SK-N-MC (cell line): Measurements from ENCODE around the gene TACC3.
A peak's percentile ranks its signal among the peaks of the same experiment; 100 is the strongest.

ENCODE experiments used
- DNase-seq: peaks from one replicate; pipeline ENCODE4 v3.0.0-alpha.2; 2011; ENCODE audit warnings: low read depth, low spot score
- H3K27ac ChIP-seq: fragments of 200-600 bp; sonication (generic); 2 replicates; pipeline ENCODE4 v1.5.1; 2016; ENCODE audit warnings: mixed run types
- H3K36me3 ChIP-seq: fragments of 200-600 bp; sonication (generic); 2 replicates; pipeline ENCODE4 v1.6.1; 2017; ENCODE audit warnings: antibody characterized with exemption, low read length, mixed read lengths; ENCODE audit not compliant: insufficient read depth
- H3K4me3 ChIP-seq: fragments of 200-600 bp; sonication (generic); 2 replicates; pipeline ENCODE4 v1.5.1; 2016
- H3K9ac ChIP-seq: fragments of 200-600 bp; sonication (generic); 2 replicates; pipeline ENCODE4 v1.8.0; 2017; ENCODE audit warnings: mixed run types, mixed read lengths; ENCODE audit not compliant: insufficient read length
- H3K9me3 ChIP-seq: fragments of 200-600 bp; sonication (generic); 2 replicates; pipeline ENCODE4 v1.6.1; 2017; ENCODE audit warnings: low read depth, mild to moderate bottlenecking, antibody characterized with exemption, low read length, moderate library complexity, mixed read lengths
- EZH2 ChIP-seq: fragments of 200-600 bp; sonication (generic); IDR thresholded peaks from one replicate; pipeline ENCODE4 v1.6.1; 2017; ENCODE audit warnings: antibody characterized with exemption
- FOXP2 ChIP-seq: optimal IDR thresholded peaks from 2 replicates; pipeline ENCODE3; 2011; ENCODE audit warnings: mild to moderate bottlenecking, moderate library complexity; ENCODE audit not compliant: insufficient read depth; ENCODE audit errors: extremely low read length, control extremely low read depth
- POLR2AphosphoS5 ChIP-seq: IDR thresholded peaks from 2 replicates; pipeline ENCODE4 v1.6.1; 2012; ENCODE audit warnings: mild to moderate bottlenecking, low read depth, low read length, borderline replicate concordance

The TACC3 gene

DNA sequence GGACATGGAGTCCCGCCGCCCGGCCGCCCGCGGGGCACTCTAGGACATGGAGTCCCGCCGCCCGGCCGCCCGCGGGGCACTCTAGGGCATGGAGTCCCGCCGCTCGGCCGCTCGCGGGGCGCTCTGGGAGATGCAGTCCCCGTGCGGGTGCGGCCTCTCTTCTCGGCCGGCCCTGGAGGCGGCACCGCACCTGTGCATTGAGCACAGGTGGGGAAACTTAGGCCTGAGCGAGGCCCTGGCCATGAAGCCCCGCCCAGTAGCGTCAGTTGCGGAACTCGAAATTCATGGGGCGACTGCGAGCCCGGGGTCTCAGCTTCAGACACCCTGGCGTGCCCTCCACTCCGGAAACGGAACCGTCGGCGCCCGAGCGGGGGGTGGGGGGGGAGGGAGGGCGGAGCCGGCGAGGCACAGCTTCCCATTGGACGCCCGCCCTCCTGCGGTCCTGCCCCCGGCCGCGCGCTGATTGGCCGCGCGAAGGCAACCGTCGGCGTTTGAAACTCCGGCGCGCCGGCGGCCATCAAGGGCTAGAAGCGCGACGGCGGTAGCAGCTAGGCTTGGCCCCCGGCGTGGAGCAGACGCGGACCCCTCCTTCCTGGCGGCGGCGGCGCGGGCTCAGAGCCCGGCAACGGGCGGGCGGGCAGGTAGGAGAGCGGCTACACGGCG, at the start of gene TACC3, which contains the start of gene TMEM129:
TSS of gene TACC3 (plus strand) at position 519 of the 663 bp plus-strand sequence. CDS start 1,901 bp downstream, outside the sequence.
TSS of gene TMEM129 (minus strand) at position 321 of the 663 bp plus-strand sequence. CDS start 486 bp downstream, outside the sequence.
- DNase-seq: peak; percentile 52

GRCh38 chr4:1673671-1674070, 47.6 kb upstream of the TACC3 start:
- Histone ChIP-seq H3K4me3 (no peak overlapping the region), H3K9ac (no peak overlapping the region)
- TF ChIP-seq POLR2AphosphoS5 (no peak), FOXP2 (no peak), EZH2 (no peak)

More for the DNA sequence above, at the start of gene TACC3, which contains the start of gene TMEM129:
- Histone ChIP-seq H3K27ac (peak within 1 kb of the TSS; percentile 70), H3K36me3 (peaks cover 32% of the 10 kb centered on the region), H3K9ac (peak within 1 kb of the TSS; percentile 89), H3K4me3 (peak within 1 kb of the TSS; percentile 92), H3K9me3 (no peaks in the 10 kb centered on the region)
- TF ChIP-seq FOXP2: no peak
- TF ChIP-seq POLR2AphosphoS5: peak; percentile 68

GRCh38 chr4:1674682-1675081, 46.6 kb upstream of the TACC3 start:
- TF ChIP-seq FOXP2 (no peak), POLR2AphosphoS5 (no peak), EZH2 (no peak)
- Histone ChIP-seq H3K27ac (no peak overlapping the region), H3K4me3 (no peak overlapping the region), H3K9me3 (no peaks in the 10 kb centered on the region), H3K9ac (no peak overlapping the region), H3K36me3 (no peaks in the 10 kb centered on the region)
- no peak for DNase-seq

More at GRCh38 chr4:1673671-1674070, 47.6 kb upstream of the TACC3 start:
- Histone ChIP-seq H3K27ac (no peak overlapping the region), H3K36me3 (no peaks in the 10 kb centered on the region), H3K9me3 (no peaks in the 10 kb centered on the region)
- no peak for DNase-seq

DNA sequence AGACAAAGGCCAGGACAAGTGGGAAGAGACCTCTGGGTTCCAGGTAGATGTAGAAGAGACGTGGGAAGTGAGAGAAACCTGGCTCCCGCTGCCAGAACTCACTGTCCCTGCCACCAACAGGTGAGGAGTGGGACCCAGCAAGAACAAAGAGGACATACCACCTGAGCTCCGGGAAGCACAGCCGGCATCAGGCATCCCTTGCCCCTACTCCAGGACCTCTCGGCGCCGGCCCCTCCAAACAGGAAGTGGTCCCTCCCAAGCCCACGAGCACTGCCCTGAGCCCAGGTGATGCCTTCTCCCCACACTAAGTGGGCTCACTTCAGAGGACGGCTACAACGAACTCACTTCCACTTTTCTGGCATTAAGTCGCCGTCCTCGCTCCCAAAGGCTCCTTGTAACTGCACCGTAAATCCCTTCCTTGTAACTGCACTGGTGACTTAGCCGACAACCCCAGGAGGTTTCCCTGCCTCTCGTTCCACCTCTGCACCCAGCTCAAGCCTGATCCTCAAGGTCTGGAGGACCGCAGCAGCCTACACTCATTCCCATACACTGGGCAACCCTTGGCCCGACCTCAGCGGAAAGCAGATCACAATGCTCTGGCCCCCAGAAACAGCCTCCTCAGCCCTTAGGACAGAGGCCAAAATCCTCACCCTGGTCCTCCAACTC, 46.1 kb upstream of the TACC3 start:
- DNase-seq: no peak
- no peak for TF ChIP-seq POLR2AphosphoS5
- TF ChIP-seq FOXP2: no peak
- no peak for TF ChIP-seq EZH2
- Histone ChIP-seq H3K9ac (no peak overlapping the region), H3K27ac (no peak overlapping the region), H3K4me3 (no peak overlapping the region), H3K9me3 (no peaks in the 10 kb centered on the region), H3K36me3 (no peaks in the 10 kb centered on the region)

- Histone ChIP-seq H3K27ac (no peak overlapping the region), H3K9me3 (no peaks in the 10 kb centered on the region), H3K4me3 (no peak overlapping the region), H3K9ac (no peak overlapping the region), H3K36me3 (no peaks in the 10 kb centered on the region)
- DNase-seq: no peak
- TF ChIP-seq FOXP2 (no peak), EZH2 (no peak), POLR2AphosphoS5 (no peak)
Measured at GRCh38 chr4:1675802-1676137, 45.6 kb upstream of the TACC3 start.

DNA sequence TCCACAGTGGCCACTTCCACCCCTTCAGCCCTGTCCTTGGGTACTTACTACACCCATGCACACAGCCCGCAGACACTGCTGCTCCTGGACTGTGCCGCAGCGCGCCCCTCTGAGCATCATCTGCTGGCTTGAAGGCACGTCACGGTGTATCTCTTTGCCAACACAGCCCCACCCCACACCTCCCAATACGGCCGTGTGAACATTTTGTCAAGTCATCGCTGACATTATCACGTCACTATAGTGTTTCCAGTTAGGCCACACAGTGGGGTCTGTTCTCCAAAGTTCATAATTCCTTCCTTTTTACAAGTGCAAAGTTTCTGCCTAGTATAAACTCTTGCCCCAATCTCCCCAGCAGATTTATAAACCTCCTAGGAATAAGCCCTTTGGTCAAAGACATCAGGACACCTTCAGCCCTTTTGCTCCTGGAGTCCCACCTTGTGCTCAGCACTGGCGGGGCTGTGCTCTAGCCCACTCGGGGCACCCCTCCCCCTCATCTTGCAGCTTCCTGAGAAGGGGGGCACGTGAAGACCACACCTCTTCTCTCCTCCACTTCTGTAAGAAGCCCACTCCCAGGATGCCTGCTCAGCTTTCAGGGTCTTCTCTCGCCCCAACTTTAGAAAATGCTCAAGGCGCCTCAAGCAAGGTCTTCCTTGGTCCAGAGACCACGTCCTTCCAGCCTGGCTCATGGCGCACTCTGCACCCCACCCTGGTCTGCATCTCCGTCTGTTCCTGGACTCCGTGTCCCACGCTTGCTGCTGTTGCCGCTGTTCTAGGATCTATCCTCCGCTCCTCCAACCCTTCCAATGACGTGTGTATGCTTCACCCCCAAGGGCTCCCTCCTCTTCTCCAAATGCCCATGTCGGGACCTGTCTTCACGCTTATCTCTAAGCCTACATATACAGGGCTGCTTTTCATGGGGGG, 44.5 kb upstream of the TACC3 start:
- H3K4me3 ChIP-seq: no peak overlapping the region
- no peak for TF ChIP-seq EZH2
- no peak for TF ChIP-seq FOXP2
- TF ChIP-seq POLR2AphosphoS5: no peak
- DNase-seq: no peak
- H3K27ac ChIP-seq: no peak overlapping the region
- H3K9ac ChIP-seq: no peak overlapping the region
- H3K36me3 ChIP-seq: no peaks in the 10 kb centered on the region
- H3K9me3 ChIP-seq: no peaks in the 10 kb centered on the region

DNA sequence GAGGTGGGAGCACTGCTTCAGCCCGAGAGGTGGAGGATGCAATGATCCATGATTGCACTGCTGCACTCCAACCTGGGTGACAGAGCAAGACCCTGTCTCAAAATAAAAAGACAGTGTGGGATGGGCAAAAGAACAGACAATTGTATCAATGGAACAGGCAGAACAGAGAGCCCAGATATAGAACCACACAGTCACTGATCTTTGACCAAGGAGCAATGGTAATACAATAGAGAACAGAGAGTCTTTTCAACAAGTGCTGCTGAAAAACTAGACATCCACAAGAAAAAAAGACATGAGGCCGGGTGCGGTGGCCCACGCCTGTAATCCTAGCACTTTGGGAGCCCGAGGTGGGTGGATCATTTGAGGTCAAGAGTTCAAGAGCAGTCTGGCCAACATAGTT, 43.1 kb upstream of the TACC3 start:
- H3K9ac ChIP-seq: no peak overlapping the region

GRCh38 chr4:1682860-1683259, 38.5 kb upstream of the TACC3 start:
- DNase-seq: no peak
- peak overlapping the region; percentile 8; the same call in 1 of the 2 replicates for H3K27ac ChIP-seq
- TF ChIP-seq FOXP2: no peak
- no peak for TF ChIP-seq POLR2AphosphoS5
- no peak for TF ChIP-seq EZH2
- peak overlapping the region; percentile 72 for H3K9ac ChIP-seq
- no peaks in the 10 kb centered on the region for H3K9me3 ChIP-seq
- H3K36me3 ChIP-seq: no peaks in the 10 kb centered on the region
- H3K4me3 ChIP-seq: peak overlapping the region; percentile 83

More for the DNA sequence above, 43.1 kb upstream of the TACC3 start:
- Histone ChIP-seq H3K36me3 (no peaks in the 10 kb centered on the region), H3K4me3 (no peak overlapping the region), H3K27ac (no peak overlapping the region), H3K9me3 (no peaks in the 10 kb centered on the region)
- DNase-seq: no peak
- TF ChIP-seq FOXP2: no peak

DNA sequence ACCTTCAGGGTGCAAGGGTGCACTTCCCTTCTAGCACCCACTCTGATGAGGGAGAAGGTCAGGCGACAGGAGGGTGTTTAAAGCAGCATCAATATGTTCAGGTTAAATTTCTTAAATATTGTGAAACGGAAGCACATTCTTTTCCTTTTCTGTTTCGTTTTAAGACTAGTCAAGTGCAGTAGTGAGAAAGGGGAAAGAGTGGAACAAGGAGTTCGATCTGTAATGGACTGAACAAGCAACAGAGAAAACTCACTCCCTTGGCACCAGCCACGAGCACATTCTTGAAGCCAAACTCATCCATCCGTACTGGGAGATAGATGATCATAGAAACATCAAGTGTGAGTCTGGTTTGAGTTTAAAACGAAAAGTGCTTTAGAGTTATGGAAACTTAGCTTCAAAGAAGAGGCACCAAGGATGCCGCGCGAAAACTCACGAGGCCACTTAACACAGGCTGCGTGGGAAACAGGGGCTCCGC, 38.0 kb upstream of the TACC3 start:
- Histone ChIP-seq H3K9ac (peak overlapping the region; percentile 72), H3K36me3 (no peaks in the 10 kb centered on the region), H3K9me3 (no peaks in the 10 kb centered on the region), H3K4me3 (peak overlapping the region; percentile 83), H3K27ac (peak overlapping the region; percentile 8; the same call in 1 of the 2 replicates)
- DNase-seq: no peak
- TF ChIP-seq EZH2: no peak
